OCI-LY1 (cell line): ENCODE results near the gene TRNAU1AP.

Experiments
- CTCF ChIP-seq: fragments of 200-600 bp; sonication (generic), shearing (Covaris generic); IDR thresholded peaks from 2 replicates; pipeline ENCODE4 v1.5.1; 2017; ENCODE audit warnings: mild to moderate bottlenecking, antibody characterized with exemption, low read length, moderate library complexity, mixed read lengths
- EZH2 ChIP-seq: fragments of 200-600 bp; sonication (generic), shearing (Covaris generic); IDR thresholded peaks from 2 replicates; pipeline ENCODE4 v1.8.0; 2017; ENCODE audit warnings: borderline replicate concordance, mixed run types, mild to moderate bottlenecking, antibody characterized with exemption, low read length, moderate library complexity, mixed read lengths

DNA sequence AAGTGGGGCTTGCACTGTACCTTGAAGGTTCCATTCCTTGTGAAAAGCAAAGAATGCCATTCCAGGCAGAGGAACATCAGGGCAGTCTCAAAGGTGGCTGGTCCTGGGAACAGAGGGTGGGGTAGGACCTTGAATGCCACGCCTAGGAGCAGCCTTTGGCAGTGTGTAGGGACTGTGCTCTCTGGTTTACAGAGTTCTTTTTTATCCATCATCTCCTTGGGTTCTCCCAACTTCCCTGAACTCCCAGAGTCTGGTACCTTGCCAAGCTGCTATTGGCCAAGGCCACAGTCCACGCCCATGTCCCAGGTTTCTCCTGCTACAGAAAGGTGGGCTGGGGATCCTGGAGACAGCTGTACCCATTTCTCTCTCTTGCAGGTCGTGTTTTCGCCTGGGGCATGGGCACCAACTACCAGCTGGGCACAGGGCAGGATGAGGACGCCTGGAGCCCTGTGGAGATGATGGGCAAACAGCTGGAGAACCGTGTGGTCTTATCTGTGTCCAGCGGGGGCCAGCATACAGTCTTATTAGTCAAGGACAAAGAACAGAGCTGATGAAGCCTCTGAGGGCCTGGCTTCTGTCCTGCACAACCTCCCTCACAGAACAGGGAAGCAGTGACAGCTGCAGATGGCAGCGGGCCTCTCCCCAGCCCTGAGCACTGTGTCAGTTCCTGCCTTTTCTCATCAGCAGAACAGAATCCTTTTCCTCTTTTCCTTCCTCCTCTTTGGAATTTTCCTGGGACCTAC is 15.3 kb upstream of the TRNAU1AP start:
- TF ChIP-seq EZH2 (no peak), CTCF (no peak)
